Measurements from ENCODE around the gene HSD17B12. TPM values are rescaled to one million over a fixed set of nuclear protein-coding genes. Genes with fewer than 3 reads are reported as not detected.

The HSD17B12 gene
- total and polyA plus RNA-seq, 2 of the 13 experiments (the other 11 are each of a cell fraction or from before 2014, with no cell fraction given), result 50.3 to 117 TPM

DNA sequence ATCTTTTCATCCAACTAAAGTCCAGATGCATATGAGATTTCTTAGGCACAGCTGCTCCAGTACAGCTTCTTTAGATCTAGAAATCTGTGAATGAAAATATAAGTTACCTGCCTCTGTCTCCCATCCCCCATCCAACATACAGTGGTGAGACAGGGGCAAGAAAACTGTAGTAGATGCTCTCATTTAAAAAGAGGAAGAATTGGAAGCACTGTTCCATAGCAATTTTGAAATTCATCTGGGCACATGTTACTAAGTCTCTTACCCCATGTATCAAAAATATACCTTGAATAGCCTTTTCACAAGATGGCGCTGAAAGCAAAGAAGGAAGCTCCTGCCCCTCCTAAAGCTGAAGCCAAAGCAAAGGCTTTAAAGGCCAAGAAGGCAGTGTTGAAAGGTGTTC lies 37.8 kb downstream of the HSD17B12 start:
- Histone ChIP-seq H3K27me3 (ENCODE audit: control insufficient read depth in 1 of 2, insufficient read depth in 2 of 2, low read length in 2 of 2) (no peaks in the 10 kb centered on the region), H3K4me2 (ENCODE audit: low read depth, low read length) (no peak overlapping the region), H3K9me3 (ENCODE audit: low read length) (0 out of 2 replicates have a peak, but pooled peaks cover 7% of the 10 kb centered on the region), H3K4me1 (ENCODE audit: insufficient read depth, low read length) (no peaks in the 10 kb centered on the region), H3K79me2 (ENCODE audit: insufficient read depth, low read length) (peaks cover 61% of the 10 kb centered on the region), H3K27ac (ENCODE audit: extremely low read length, insufficient read depth, low read length) (no peak overlapping the region), H2AFZ (ENCODE audit: low read length) (no peak overlapping the region), H4K20me1 (ENCODE audit: insufficient read depth, low read length) (no peaks in the 10 kb centered on the region), H3K36me3 (replicated peaks in 1 of 2; ENCODE audit: control insufficient read depth in 1 of 2, insufficient read depth in 2 of 2, low read length in 2 of 2) (peaks cover 2 to 5% of the 10 kb centered on the region in 2 experiments; a peak in 4 of 5 replicates), H3K9ac (ENCODE audit: insufficient read depth, low read depth, low read length) (no peak overlapping the region), H3K4me3 (replicated peaks in 1 of 3; ENCODE audit: insufficient read depth in 1 of 3, low read depth in 2 of 3, low read length in 3 of 3) (no peak overlapping the region)
- no TSS peak for BruUV-seq (replicated peaks)
- WGBS (ENCODE audit: low lambda C conversion rate), result 95% methylated on average over 1 of the region's 1 CpG
- in situ Hi-C loops (cut with HindIII; ENCODE audit: extremely low pct_ligation_motif_present, low pct_unique_long_range_greater_than_20kb) (no loop called here), intact Hi-C loops (cut with micrococcal nuclease; ENCODE audit: unreplicated experiment) (no loop called here)
- DNase-seq (ENCODE audit: low spot score), result no peak
- FAIRE-seq, result no peak
- no peak for ATAC-seq
- CTCF ChIA-PET (ENCODE audit: low intra/inter-chr PET ratio, low total read pairs), result no interaction called here
- POLR2A ChIA-PET, result no interaction called here
- no peak for TF ChIP-seq ZNF775 (CRISPR knock-in tag; IDR thresholded peaks at IDR 0.05; ENCODE audit: borderline replicate concordance)
- no peak for TF ChIP-seq ZNF354B (CRISPR knock-in tag; IDR thresholded peaks at IDR 0.05)
- TF ChIP-seq, protein P1, sequence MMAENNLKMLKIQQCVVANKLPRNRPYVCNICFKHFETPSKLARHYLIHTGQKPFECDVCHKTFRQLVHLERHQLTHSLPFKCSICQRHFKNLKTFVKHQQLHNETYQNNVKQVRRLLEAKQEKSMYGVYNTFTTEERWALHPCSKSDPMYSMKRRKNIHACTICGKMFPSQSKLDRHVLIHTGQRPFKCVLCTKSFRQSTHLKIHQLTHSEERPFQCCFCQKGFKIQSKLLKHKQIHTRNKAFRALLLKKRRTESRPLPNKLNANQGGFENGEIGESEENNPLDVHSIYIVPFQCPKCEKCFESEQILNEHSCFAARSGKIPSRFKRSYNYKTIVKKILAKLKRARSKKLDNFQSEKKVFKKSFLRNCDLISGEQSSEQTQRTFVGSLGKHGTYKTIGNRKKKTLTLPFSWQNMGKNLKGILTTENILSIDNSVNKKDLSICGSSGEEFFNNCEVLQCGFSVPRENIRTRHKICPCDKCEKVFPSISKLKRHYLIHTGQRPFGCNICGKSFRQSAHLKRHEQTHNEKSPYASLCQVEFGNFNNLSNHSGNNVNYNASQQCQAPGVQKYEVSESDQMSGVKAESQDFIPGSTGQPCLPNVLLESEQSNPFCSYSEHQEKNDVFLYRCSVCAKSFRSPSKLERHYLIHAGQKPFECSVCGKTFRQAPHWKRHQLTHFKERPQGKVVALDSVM (CRISPR knock-in tag; IDR thresholded peaks at IDR 0.05), result no peak
- TF ChIP-seq, protein P2, sequence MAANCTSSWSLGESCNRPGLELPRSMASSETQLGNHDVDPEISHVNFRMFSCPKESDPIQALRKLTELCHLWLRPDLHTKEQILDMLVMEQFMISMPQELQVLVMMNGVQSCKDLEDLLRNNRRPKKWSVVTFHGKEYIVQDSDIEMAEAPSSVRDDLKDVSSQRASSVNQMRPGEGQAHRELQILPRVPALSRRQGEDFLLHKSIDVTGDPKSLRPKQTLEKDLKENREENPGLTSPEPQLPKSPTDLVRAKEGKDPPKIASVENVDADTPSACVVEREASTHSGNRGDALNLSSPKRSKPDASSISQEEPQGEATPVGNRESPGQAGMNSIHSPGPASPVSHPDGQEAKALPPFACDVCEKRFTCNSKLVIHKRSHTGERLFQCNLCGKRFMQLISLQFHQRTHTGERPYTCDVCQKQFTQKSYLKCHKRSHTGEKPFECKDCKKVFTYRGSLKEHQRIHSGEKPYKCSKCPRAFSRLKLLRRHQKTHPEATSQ (CRISPR knock-in tag; IDR thresholded peaks at IDR 0.05; ENCODE audit: borderline replicate concordance), result no peak
- TF ChIP-seq ARNTL (CRISPR knock-in tag; IDR thresholded peaks at IDR 0.05), result no peak
- no peak for TF ChIP-seq TBX2 (CRISPR knock-in tag; IDR thresholded peaks at IDR 0.05; ENCODE audit: borderline replicate concordance)
- no peak for TF ChIP-seq MAFG (CRISPR knock-in tag; IDR thresholded peaks at IDR 0.05)
- TF ChIP-seq SRSF1 (optimal IDR thresholded peaks at IDR 0.05; ENCODE audit: low read depth, low read length), result no peak
- TF ChIP-seq SMYD3 (CRISPR knock-in tag; IDR thresholded peaks at IDR 0.05), result no peak
- no peak for TF ChIP-seq RARA (CRISPR knock-in tag; IDR thresholded peaks at IDR 0.05)
- no peak for TF ChIP-seq BRD4 (CRISPR knock-in tag; IDR thresholded peaks at IDR 0.05)
- TF ChIP-seq BRCA1 (CRISPR knock-in tag; IDR thresholded peaks at IDR 0.05), result no peak
- no peak for TF ChIP-seq SNAPC4 (CRISPR knock-in tag; IDR thresholded peaks at IDR 0.05)
